Measurements from ENCODE around the gene NHP2.

The NHP2 gene

GRCh38 chr5:178111925-178112324, 41.8 kb downstream of the NHP2 start:
- POLR2A ChIA-PET = no interaction called here

GRCh38 chr5:178110511-178110910, 43.2 kb downstream of the NHP2 start:
- Histone ChIP-seq H3K4me1 (ENCODE audit: control extremely low read depth in 1 of 4, control insufficient read depth in 4 of 4, insufficient read depth in 4 of 4, low read length in 3 of 4) (peaks cover 4 to 38% (median 33%) of the 10 kb centered on the region in 4 experiments), H3K27me3 (replicated peaks in 2 of 5; ENCODE audit: control insufficient read depth in 4 of 5, insufficient read depth in 5 of 5, low read length in 4 of 5) (peaks cover 0 to 32% (median 10%) of the 10 kb centered on the region in 5 experiments), H3K4me3 (ENCODE audit: control insufficient read depth in 1 of 7, extremely low read depth in 1 of 7, insufficient read depth in 4 of 7, low read depth in 2 of 7, low read length in 6 of 7) (no peak overlapping the region), H3K36me3 (ENCODE audit: control insufficient read depth in 4 of 4, insufficient read depth in 4 of 4, low read length in 3 of 4) (no peaks in the 10 kb centered on the region), H3K9me3 (ENCODE audit: control extremely low read depth in 1 of 5, control insufficient read depth in 4 of 5, insufficient read depth in 2 of 5, low read depth in 1 of 5, low read length in 4 of 5) (peaks cover 0 to 6% (median 0%) of the 10 kb centered on the region in 5 experiments), H3K27ac (ENCODE audit: insufficient read depth in 1 of 2, low read depth in 1 of 2, low read length in 2 of 2, poor library complexity in 1 of 2, severe bottlenecking in 2 of 2) (no peak overlapping the region)
- DNase-seq = no peak
- WGBS (ENCODE audit: insufficient coverage) = 94% methylated on average over 9 of the region's 9 CpGs
- ChIA-PET POLR2A (interaction anchor here (0.6 kb wide), 1 partner anchor 39 kb away, joined by 3 read pairs; no protein-coding TSS in a partner anchor), CTCF (interaction anchor here (1.6 to 2.3 kb wide), 2 partner anchors 35 to 39 kb away, joined by 5 to 9 read pairs; no protein-coding TSS in a partner anchor)

More at GRCh38 chr5:178111925-178112324, 41.8 kb downstream of the NHP2 start:
- CTCF ChIA-PET = interaction anchor here (2.3 kb wide), 1 partner anchor 36 kb away, joined by 9 read pairs; no protein-coding TSS in a partner anchor
- no peak overlapping the region for H3K4me3 ChIP-seq (ENCODE audit: control insufficient read depth in 1 of 7, extremely low read depth in 1 of 7, insufficient read depth in 4 of 7, low read depth in 2 of 7, low read length in 6 of 7)
- H3K27ac ChIP-seq (ENCODE audit: insufficient read depth in 1 of 2, low read depth in 1 of 2, low read length in 2 of 2, poor library complexity in 1 of 2, severe bottlenecking in 2 of 2) = no peak overlapping the region
- H3K27me3 ChIP-seq (replicated peaks in 2 of 5; ENCODE audit: control insufficient read depth in 4 of 5, insufficient read depth in 5 of 5, low read length in 4 of 5) = peaks cover 0 to 45% (median 16%) of the 10 kb centered on the region in 5 experiments
- peaks cover 5 to 52% (median 47%) of the 10 kb centered on the region in 4 experiments for H3K4me1 ChIP-seq (ENCODE audit: control extremely low read depth in 1 of 4, control insufficient read depth in 4 of 4, insufficient read depth in 4 of 4, low read length in 3 of 4)
- H3K36me3 ChIP-seq (ENCODE audit: control insufficient read depth in 4 of 4, insufficient read depth in 4 of 4, low read length in 3 of 4) = no peaks in the 10 kb centered on the region
- H3K9me3 ChIP-seq (ENCODE audit: control extremely low read depth in 1 of 5, control insufficient read depth in 4 of 5, insufficient read depth in 2 of 5, low read depth in 1 of 5, low read length in 4 of 5) = peaks cover 0 to 6% (median 0%) of the 10 kb centered on the region in 5 experiments
- no peak for DNase-seq
- WGBS (ENCODE audit: insufficient coverage) = 92% methylated on average over 2 of the region's 3 CpGs

DNA sequence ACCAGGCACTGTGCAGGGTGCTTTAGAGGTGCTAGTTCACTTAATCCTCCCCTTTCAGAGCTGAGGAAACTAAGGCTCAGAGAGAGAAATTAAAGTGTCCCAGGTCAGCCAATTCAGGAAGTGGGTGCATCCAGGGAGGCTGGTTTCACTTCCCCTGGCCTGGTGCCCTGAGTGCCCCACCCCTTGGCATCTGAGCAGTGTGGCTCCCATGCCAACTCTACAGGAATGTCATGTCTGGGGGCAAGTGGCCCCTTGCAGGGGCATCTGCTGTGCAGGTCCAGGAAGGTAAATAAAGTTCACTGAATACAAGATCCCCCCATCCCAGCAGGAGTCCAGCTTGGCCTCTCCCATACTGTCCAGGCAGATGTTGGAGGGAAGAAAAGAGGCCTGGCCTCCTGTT, 44.7 kb downstream of the NHP2 start:
- no peaks in the 10 kb centered on the region for H3K36me3 ChIP-seq (ENCODE audit: control insufficient read depth in 4 of 4, insufficient read depth in 4 of 4, low read length in 3 of 4)
- H3K9me3 ChIP-seq (ENCODE audit: control extremely low read depth in 1 of 5, control insufficient read depth in 4 of 5, insufficient read depth in 2 of 5, low read depth in 1 of 5, low read length in 4 of 5) = peaks cover 0 to 6% (median 0%) of the 10 kb centered on the region in 5 experiments
- DNase-seq = peak in 1 of 3 donors; percentile 32
- H3K27me3 ChIP-seq (replicated peaks in 2 of 5; ENCODE audit: control insufficient read depth in 4 of 5, insufficient read depth in 5 of 5, low read length in 4 of 5) = peaks cover 0 to 17% (median 3%) of the 10 kb centered on the region in 5 experiments
- H3K27ac ChIP-seq (ENCODE audit: insufficient read depth in 1 of 2, low read depth in 1 of 2, low read length in 2 of 2, poor library complexity in 1 of 2, severe bottlenecking in 2 of 2) = no peak overlapping the region
- ChIA-PET CTCF (interaction anchor here (3.2 kb wide), 1 partner anchor 32 kb away, joined by 16 read pairs; no protein-coding TSS in a partner anchor), POLR2A (no interaction called here)
- peaks cover 4 to 23% (median 22%) of the 10 kb centered on the region in 4 experiments for H3K4me1 ChIP-seq (ENCODE audit: control extremely low read depth in 1 of 4, control insufficient read depth in 4 of 4, insufficient read depth in 4 of 4, low read length in 3 of 4)
- H3K4me3 ChIP-seq (ENCODE audit: control insufficient read depth in 1 of 7, extremely low read depth in 1 of 7, insufficient read depth in 4 of 7, low read depth in 2 of 7, low read length in 6 of 7) = no peak overlapping the region

DNA sequence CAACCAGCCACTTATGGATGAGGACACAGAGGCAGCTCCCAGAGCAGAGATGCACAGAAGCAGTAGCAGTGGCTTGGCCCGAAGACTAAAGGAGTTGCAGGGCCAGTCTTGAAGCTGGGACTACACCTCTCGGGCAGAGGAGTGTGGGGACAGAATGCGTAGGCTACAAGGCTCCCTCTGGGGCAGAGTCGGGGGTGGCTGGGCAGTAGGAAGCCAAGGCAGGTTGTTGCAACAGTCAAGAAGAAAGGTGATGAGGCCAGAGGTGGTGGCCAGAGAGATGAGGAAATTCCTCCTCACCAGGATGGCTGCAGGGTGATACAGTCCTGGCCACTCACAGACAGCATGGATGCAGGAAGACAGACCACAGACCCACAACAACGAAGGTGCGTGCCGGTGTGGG, 45.2 kb downstream of the NHP2 start:
- peaks cover 4 to 20% (median 17%) of the 10 kb centered on the region in 4 experiments for H3K4me1 ChIP-seq (ENCODE audit: control extremely low read depth in 1 of 4, control insufficient read depth in 4 of 4, insufficient read depth in 4 of 4, low read length in 3 of 4)
- ChIA-PET POLR2A (interaction anchor here (0.7 kb wide), 1 partner anchor 12 kb away, joined by 3 read pairs; no protein-coding TSS in a partner anchor), CTCF (interaction anchor here (1.3 to 3.2 kb wide), 2 partner anchors 29 to 31 kb away, joined by 3 to 16 read pairs; no protein-coding TSS in a partner anchor)
- no peak for DNase-seq
- H3K27me3 ChIP-seq (replicated peaks in 2 of 5; ENCODE audit: control insufficient read depth in 4 of 5, insufficient read depth in 5 of 5, low read length in 4 of 5) = peaks cover 0 to 13% (median 3%) of the 10 kb centered on the region in 5 experiments
- 78% methylated on average over 7 of the region's 7 CpGs for WGBS (ENCODE audit: insufficient coverage)
- no peaks in the 10 kb centered on the region for H3K36me3 ChIP-seq (ENCODE audit: control insufficient read depth in 4 of 4, insufficient read depth in 4 of 4, low read length in 3 of 4)
- no peak overlapping the region for H3K27ac ChIP-seq (ENCODE audit: insufficient read depth in 1 of 2, low read depth in 1 of 2, low read length in 2 of 2, poor library complexity in 1 of 2, severe bottlenecking in 2 of 2)
- no peak overlapping the region for H3K4me3 ChIP-seq (ENCODE audit: control insufficient read depth in 1 of 7, extremely low read depth in 1 of 7, insufficient read depth in 4 of 7, low read depth in 2 of 7, low read length in 6 of 7)
- peaks cover 0 to 6% (median 0%) of the 10 kb centered on the region in 5 experiments for H3K9me3 ChIP-seq (ENCODE audit: control extremely low read depth in 1 of 5, control insufficient read depth in 4 of 5, insufficient read depth in 2 of 5, low read depth in 1 of 5, low read length in 4 of 5)

DNA sequence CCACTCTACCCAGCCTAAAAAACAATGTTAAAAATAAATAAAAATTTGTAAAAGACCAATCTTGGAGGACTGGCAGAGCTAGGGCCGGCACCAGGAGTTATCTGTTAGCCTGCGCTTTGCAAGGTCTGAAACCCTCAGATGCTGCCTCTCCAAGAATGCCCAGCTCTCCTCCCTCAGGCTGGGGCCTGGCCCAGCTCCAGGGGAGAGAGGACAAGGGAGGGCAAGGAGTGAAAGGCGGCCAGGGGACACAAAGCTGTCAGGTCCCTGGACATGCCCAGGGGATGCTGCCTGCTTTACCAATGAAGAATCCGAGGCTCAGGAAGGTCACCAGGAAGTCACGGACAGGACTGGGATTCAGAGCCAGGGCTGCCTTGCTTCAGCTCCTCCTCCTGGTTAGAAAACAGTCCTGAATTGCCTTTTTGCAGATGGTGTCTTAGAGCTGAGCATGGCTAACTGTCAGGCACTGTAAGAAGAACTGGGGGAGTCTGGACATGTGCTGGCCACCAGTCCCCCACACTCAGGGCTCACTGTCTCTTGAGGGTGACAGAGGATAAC, 45.9 kb downstream of the NHP2 start:
- Histone ChIP-seq H3K36me3 (ENCODE audit: control insufficient read depth in 4 of 4, insufficient read depth in 4 of 4, low read length in 3 of 4) (no peaks in the 10 kb centered on the region), H3K9me3 (ENCODE audit: control extremely low read depth in 1 of 5, control insufficient read depth in 4 of 5, insufficient read depth in 2 of 5, low read depth in 1 of 5, low read length in 4 of 5) (peaks cover 0 to 6% (median 0%) of the 10 kb centered on the region in 5 experiments), H3K4me3 (ENCODE audit: control insufficient read depth in 1 of 7, extremely low read depth in 1 of 7, insufficient read depth in 4 of 7, low read depth in 2 of 7, low read length in 6 of 7) (no peak overlapping the region), H3K4me1 (ENCODE audit: control extremely low read depth in 1 of 4, control insufficient read depth in 4 of 4, insufficient read depth in 4 of 4, low read length in 3 of 4) (peaks cover 4 to 16% (median 11%) of the 10 kb centered on the region in 4 experiments), H3K27ac (ENCODE audit: insufficient read depth in 1 of 2, low read depth in 1 of 2, low read length in 2 of 2, poor library complexity in 1 of 2, severe bottlenecking in 2 of 2) (no peak overlapping the region), H3K27me3 (replicated peaks in 2 of 5; ENCODE audit: control insufficient read depth in 4 of 5, insufficient read depth in 5 of 5, low read length in 4 of 5) (peaks cover 0 to 10% (median 3%) of the 10 kb centered on the region in 5 experiments)
- ChIA-PET POLR2A (interaction anchor here (0.7 kb wide), 1 partner anchor 12 kb away, joined by 3 read pairs; no protein-coding TSS in a partner anchor), CTCF (interaction anchor here (0.9 to 3.2 kb wide), 5 partner anchors 28 to 33 kb away, joined by 3 to 16 read pairs (median 3); no protein-coding TSS in a partner anchor)
- 91% methylated on average over 5 of the region's 5 CpGs for WGBS (ENCODE audit: insufficient coverage)
- DNase-seq = no peak

GRCh38 chr5:178106556-178107239, 47.0 kb downstream of the NHP2 start:
- DNase-seq = no peak
- ChIA-PET CTCF (interaction anchor here (1.0 to 3.2 kb wide), 3 partner anchors 8 to 30 kb away, joined by 4 to 16 read pairs (median 4); no protein-coding TSS in a partner anchor), POLR2A (interaction anchor here (0.6 to 1.0 kb wide), 2 partner anchors 10 to 1314 kb away, joined by 3 to 4 read pairs; no protein-coding TSS in a partner anchor)
- Histone ChIP-seq H3K4me1 (ENCODE audit: control extremely low read depth in 1 of 4, control insufficient read depth in 4 of 4, insufficient read depth in 4 of 4, low read length in 3 of 4) (peaks cover 4 to 15% (median 10%) of the 10 kb centered on the region in 4 experiments), H3K27me3 (replicated peaks in 2 of 5; ENCODE audit: control insufficient read depth in 4 of 5, insufficient read depth in 5 of 5, low read length in 4 of 5) (no peaks in the 10 kb centered on the region), H3K27ac (ENCODE audit: insufficient read depth in 1 of 2, low read depth in 1 of 2, low read length in 2 of 2, poor library complexity in 1 of 2, severe bottlenecking in 2 of 2) (no peak overlapping the region), H3K9me3 (ENCODE audit: control extremely low read depth in 1 of 5, control insufficient read depth in 4 of 5, insufficient read depth in 2 of 5, low read depth in 1 of 5, low read length in 4 of 5) (no peaks in the 10 kb centered on the region), H3K4me3 (ENCODE audit: control insufficient read depth in 1 of 7, extremely low read depth in 1 of 7, insufficient read depth in 4 of 7, low read depth in 2 of 7, low read length in 6 of 7) (no peak overlapping the region), H3K36me3 (ENCODE audit: control insufficient read depth in 4 of 4, insufficient read depth in 4 of 4, low read length in 3 of 4) (no peaks in the 10 kb centered on the region)
- WGBS (ENCODE audit: insufficient coverage) = 92% methylated on average over 9 of the region's 13 CpGs
